ENCODE results near the gene BPTF.
A peak's percentile ranks its signal among the peaks of the same experiment; 100 is the strongest.
"Not testable (repeated sequence)": the region's sequence is repeated elsewhere in the genome, so short reads cannot be mapped to it uniquely, and the experiment has no call there.

The BPTF gene

GRCh38 chr17:68015081-68015723 lies 189.9 kb downstream of the BPTF start:
- H3K36me3 Mint-ChIP-seq (ENCODE audit: low read depth), result no peaks in the 10 kb centered on the region
- peaks cover 3% of the 10 kb centered on the region for H3K27me3 Mint-ChIP-seq (ENCODE audit: low read depth)
- peaks cover 10% of the 10 kb centered on the region for H3K4me1 Mint-ChIP-seq (ENCODE audit: low read depth)
- no peak overlapping the region for H3K4me3 Mint-ChIP-seq
- no peak overlapping the region for H3K27ac Mint-ChIP-seq
- no peaks in the 10 kb centered on the region for H3K9me3 Mint-ChIP-seq

DNA sequence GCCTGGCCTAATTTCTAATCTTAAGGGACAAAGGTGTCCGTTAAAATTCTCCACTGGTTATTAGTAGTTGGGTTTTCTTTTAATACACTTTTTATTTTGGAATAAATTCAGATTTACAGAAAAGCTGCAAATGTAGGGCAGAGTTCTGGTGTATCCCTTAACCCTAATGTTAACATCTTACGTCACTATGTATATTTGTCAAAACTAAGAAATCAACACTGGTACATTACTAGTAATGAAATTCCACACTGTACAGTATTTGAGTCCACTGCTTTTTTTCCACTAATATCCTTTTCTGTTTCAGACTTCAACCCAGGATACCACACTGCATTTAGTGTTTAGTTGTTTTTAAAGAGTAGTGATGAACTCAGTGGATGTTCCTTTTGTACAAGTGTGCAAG lies 191.5 kb downstream of the BPTF start:
- Mint-ChIP-seq H3K9me3 (no peaks in the 10 kb centered on the region), H3K4me1 (ENCODE audit: low read depth) (peaks cover 9% of the 10 kb centered on the region), H3K4me3 (no peak overlapping the region), H3K27ac (no peak overlapping the region), H3K27me3 (ENCODE audit: low read depth) (peaks cover 3% of the 10 kb centered on the region), H3K36me3 (ENCODE audit: low read depth) (no peaks in the 10 kb centered on the region)

- H3K27me3 Mint-ChIP-seq (ENCODE audit: low read depth); H3K9me3 Mint-ChIP-seq; H3K36me3 Mint-ChIP-seq (ENCODE audit: low read depth); H3K4me1 Mint-ChIP-seq (ENCODE audit: low read depth); H3K27ac Mint-ChIP-seq; H3K4me3 Mint-ChIP-seq: not testable (repeated sequence)
Observed at GRCh38 chr17:68018493-68018892, 193.2 kb downstream of the BPTF start.

- Mint-ChIP-seq H3K4me1 (ENCODE audit: low read depth) (peaks cover 9% of the 10 kb centered on the region), H3K36me3 (ENCODE audit: low read depth) (no peaks in the 10 kb centered on the region), H3K27ac (peak overlapping the region; percentile 86), H3K27me3 (ENCODE audit: low read depth) (peaks cover 3% of the 10 kb centered on the region), H3K9me3 (no peaks in the 10 kb centered on the region), H3K4me3 (peak overlapping the region; percentile 90)
Observed at GRCh38 chr17:68019336-68019674, 194.0 kb downstream of the BPTF start.

- H3K27me3 Mint-ChIP-seq (ENCODE audit: low read depth), result peaks cover 3% of the 10 kb centered on the region
- H3K4me1 Mint-ChIP-seq (ENCODE audit: low read depth), result peaks cover 9% of the 10 kb centered on the region
- H3K4me3 Mint-ChIP-seq, result peak overlapping the region; percentile 90
- peak overlapping the region; percentile 86 for H3K27ac Mint-ChIP-seq
- no peaks in the 10 kb centered on the region for H3K36me3 Mint-ChIP-seq (ENCODE audit: low read depth)
- no peaks in the 10 kb centered on the region for H3K9me3 Mint-ChIP-seq
Observed at GRCh38 chr17:68019675-68020408, 194.5 kb downstream of the BPTF start.

GRCh38 chr17:68020409-68020756 lies 195.1 kb downstream of the BPTF start:
- Mint-ChIP-seq H3K27me3 (ENCODE audit: low read depth) (peaks cover 3% of the 10 kb centered on the region), H3K9me3 (no peaks in the 10 kb centered on the region), H3K4me3 (peak overlapping the region; percentile 90), H3K36me3 (ENCODE audit: low read depth) (no peaks in the 10 kb centered on the region), H3K4me1 (ENCODE audit: low read depth) (peaks cover 9% of the 10 kb centered on the region), H3K27ac (peak overlapping the region; percentile 80)

- H3K27me3 Mint-ChIP-seq (ENCODE audit: low read depth); H3K4me1 Mint-ChIP-seq (ENCODE audit: low read depth); H3K36me3 Mint-ChIP-seq (ENCODE audit: low read depth); H3K9me3 Mint-ChIP-seq: not testable (repeated sequence)
- Mint-ChIP-seq H3K27ac (peak overlapping the region; percentile 80), H3K4me3 (peak overlapping the region; percentile 90)
Observed at GRCh38 chr17:68020791-68021190, 195.5 kb downstream of the BPTF start.

DNA sequence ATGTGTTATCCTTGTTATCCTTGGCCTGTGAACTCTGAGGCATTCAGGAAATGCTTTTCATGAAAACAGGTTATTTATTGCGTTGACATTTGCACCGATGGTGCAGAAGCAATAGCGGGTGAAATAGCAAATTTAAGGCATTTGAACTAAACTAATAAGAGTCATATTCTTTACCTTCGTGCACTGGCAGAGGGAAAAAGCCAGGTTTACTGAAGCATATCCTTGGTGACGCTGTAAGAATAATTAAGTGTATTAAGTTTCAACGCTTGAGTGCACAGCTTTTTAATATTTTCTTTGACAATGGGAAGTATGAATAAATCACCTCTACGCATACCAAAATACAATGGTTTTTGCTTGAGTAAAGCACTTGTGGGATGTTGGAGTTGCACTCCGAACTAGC lies 196.7 kb downstream of the BPTF start:
- Mint-ChIP-seq H3K9me3 (no peaks in the 10 kb centered on the region), H3K4me3 (no peak overlapping the region), H3K27ac (no peak overlapping the region), H3K27me3 (ENCODE audit: low read depth) (peaks cover 3% of the 10 kb centered on the region), H3K36me3 (ENCODE audit: low read depth) (no peaks in the 10 kb centered on the region), H3K4me1 (ENCODE audit: low read depth) (peaks cover 9% of the 10 kb centered on the region)

DNA sequence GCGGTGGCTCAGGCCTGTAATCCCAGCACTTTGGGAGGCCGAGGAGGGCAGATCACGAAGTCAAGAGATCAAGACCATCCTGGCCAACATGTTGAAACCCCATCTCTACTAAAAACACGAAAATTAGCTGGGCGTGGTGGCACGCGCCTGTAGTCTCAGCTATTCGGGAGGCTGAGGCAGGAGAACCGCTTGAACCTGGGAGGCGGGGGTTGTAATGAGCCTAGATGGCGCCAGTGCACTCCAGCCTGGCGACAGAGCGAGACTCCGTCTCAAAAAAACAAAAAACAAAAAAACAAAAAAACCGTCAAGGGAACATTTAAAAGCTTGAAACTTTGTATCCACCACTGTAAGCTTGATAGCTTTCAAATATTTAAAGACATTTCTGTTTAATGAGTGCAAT lies 197.2 kb downstream of the BPTF start:
- H3K4me3 Mint-ChIP-seq; H3K27ac Mint-ChIP-seq; H3K9me3 Mint-ChIP-seq; H3K4me1 Mint-ChIP-seq (ENCODE audit: low read depth); H3K27me3 Mint-ChIP-seq (ENCODE audit: low read depth); H3K36me3 Mint-ChIP-seq (ENCODE audit: low read depth): not testable (repeated sequence)

DNA sequence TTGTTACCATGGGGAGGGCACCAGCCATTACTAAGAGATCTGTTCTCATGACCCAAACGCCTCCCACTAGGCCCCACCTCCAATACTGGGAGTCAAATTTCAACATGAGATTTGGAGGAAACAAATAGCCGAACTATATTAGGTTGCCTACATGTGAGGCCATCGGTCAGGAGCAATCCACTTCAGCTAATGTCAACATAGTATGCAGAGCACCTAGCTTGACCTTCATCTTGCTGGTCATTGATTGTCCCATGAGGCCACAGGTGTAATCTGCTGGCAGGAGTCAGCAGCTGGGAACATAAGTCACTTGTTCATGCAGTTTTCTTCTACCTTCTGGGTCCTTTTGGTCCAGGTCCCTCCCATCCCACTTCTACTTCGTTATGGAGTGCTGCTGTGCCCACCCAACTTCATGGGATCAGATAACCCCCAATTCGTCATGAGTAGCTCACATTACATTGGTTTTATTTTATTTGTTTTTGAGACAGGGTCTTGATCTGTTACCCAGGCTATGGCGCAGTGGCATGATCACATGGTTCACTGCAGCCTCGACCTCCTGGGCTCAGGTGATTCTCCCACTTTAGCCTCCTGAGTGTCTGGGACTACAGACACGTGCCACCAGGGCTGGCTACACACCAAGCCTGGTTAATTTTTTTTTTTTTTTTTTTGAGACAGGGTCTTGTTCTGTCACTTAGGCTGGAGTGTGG lies 204.4 kb downstream of the BPTF start:
- Mint-ChIP-seq H3K4me1 (ENCODE audit: low read depth) (no peaks in the 10 kb centered on the region), H3K27ac (no peak overlapping the region), H3K27me3 (ENCODE audit: low read depth) (no peaks in the 10 kb centered on the region), H3K36me3 (ENCODE audit: low read depth) (no peaks in the 10 kb centered on the region), H3K9me3 (no peaks in the 10 kb centered on the region), H3K4me3 (no peak overlapping the region)
